ENCODE results near the gene FER.

- TF ChIP-seq CTCF (IDR thresholded peaks at IDR 0.05 in 8 of 11, conservative IDR thresholded peaks at IDR 0.05 in 3 of 11) (no peak), POLR2A (IDR thresholded peaks at IDR 0.05) (no peak), POLR2AphosphoS5 (IDR thresholded peaks at IDR 0.05) (no peak)
These were observed 11.9 kb upstream of the FER start for GRCh38 chr5:108735790-108736189.
